Measurements from ENCODE around the gene MAFG.

MAFG gene

GRCh38 chr17:81915331-81915730 is 12.2 kb downstream of the MAFG start:
- no peak for TF ChIP-seq PATZ1 (CRISPR knock-in tag; IDR thresholded peaks at IDR 0.05; ENCODE audit: borderline replicate concordance)
- no peak for TF ChIP-seq ZFP30 (CRISPR knock-in tag; IDR thresholded peaks at IDR 0.05)
- TF ChIP-seq CSRNP3 (CRISPR knock-in tag; IDR thresholded peaks at IDR 0.05) = no peak
- no peak for TF ChIP-seq POU6F1 (CRISPR knock-in tag; IDR thresholded peaks at IDR 0.05; ENCODE audit: borderline replicate concordance, low read depth)
- TF ChIP-seq ESRRG (CRISPR knock-in tag; IDR thresholded peaks at IDR 0.05) = no peak
- TF ChIP-seq BACH2 (CRISPR knock-in tag; IDR thresholded peaks at IDR 0.05; ENCODE audit: borderline replicate concordance) = no peak
- no peak for TF ChIP-seq TSHZ2 (CRISPR knock-in tag; IDR thresholded peaks at IDR 0.05)
- no peak for TF ChIP-seq CREB5 (CRISPR knock-in tag; IDR thresholded peaks at IDR 0.05; ENCODE audit: low read depth)
- no peak for TF ChIP-seq ARNTL (CRISPR knock-in tag; IDR thresholded peaks at IDR 0.05; ENCODE audit: borderline replicate concordance, low read depth)
- no peak for TF ChIP-seq CSDC2 (CRISPR knock-in tag; IDR thresholded peaks at IDR 0.05)
- TF ChIP-seq OSR1 (CRISPR knock-in tag; IDR thresholded peaks at IDR 0.05) = no peak
- TF ChIP-seq ZNF8 (CRISPR knock-in tag; IDR thresholded peaks at IDR 0.05) = no peak
- TF ChIP-seq TOX (CRISPR knock-in tag; IDR thresholded peaks at IDR 0.05; ENCODE audit: borderline replicate concordance) = no peak
- TF ChIP-seq PPARA (CRISPR knock-in tag; IDR thresholded peaks at IDR 0.05; ENCODE audit: borderline replicate concordance) = no peak
- no peak for TF ChIP-seq ZNF70 (CRISPR knock-in tag; IDR thresholded peaks at IDR 0.05)
- no peak for TF ChIP-seq RARB (CRISPR knock-in tag; IDR thresholded peaks at IDR 0.05)
- no peak for TF ChIP-seq ISL1 (CRISPR knock-in tag; IDR thresholded peaks at IDR 0.05)
- no peak for TF ChIP-seq TCF4 (CRISPR knock-in tag; IDR thresholded peaks at IDR 0.05; ENCODE audit: borderline replicate concordance)
- no peak for TF ChIP-seq GLIS3 (CRISPR knock-in tag; IDR thresholded peaks at IDR 0.05)
- ATAC-seq = no peak

- ATAC-seq = no peak
Measured at GRCh38 chr17:81914103-81914850, 13.3 kb downstream of the MAFG start.

More at GRCh38 chr17:81914103-81914850, 13.3 kb downstream of the MAFG start:
- TF ChIP-seq CSDC2 (CRISPR knock-in tag; IDR thresholded peaks at IDR 0.05) (no peak), CREB5 (CRISPR knock-in tag; IDR thresholded peaks at IDR 0.05; ENCODE audit: low read depth) (no peak), GLIS3 (CRISPR knock-in tag; IDR thresholded peaks at IDR 0.05) (no peak), ISL1 (CRISPR knock-in tag; IDR thresholded peaks at IDR 0.05) (no peak), PPARA (CRISPR knock-in tag; IDR thresholded peaks at IDR 0.05; ENCODE audit: borderline replicate concordance) (no peak), ZC3H10 (CRISPR knock-in tag; IDR thresholded peaks at IDR 0.05) (no peak), TCF4 (CRISPR knock-in tag; IDR thresholded peaks at IDR 0.05; ENCODE audit: borderline replicate concordance) (no peak), ZFP30 (CRISPR knock-in tag; IDR thresholded peaks at IDR 0.05) (no peak), POU6F1 (CRISPR knock-in tag; IDR thresholded peaks at IDR 0.05; ENCODE audit: borderline replicate concordance, low read depth) (no peak), PATZ1 (CRISPR knock-in tag; IDR thresholded peaks at IDR 0.05; ENCODE audit: borderline replicate concordance) (no peak), SNAI2 (CRISPR knock-in tag; IDR thresholded peaks at IDR 0.05) (no peak), BACH2 (CRISPR knock-in tag; IDR thresholded peaks at IDR 0.05; ENCODE audit: borderline replicate concordance) (no peak), ZNF565 (CRISPR knock-in tag; conservative IDR thresholded peaks at IDR 0.05; ENCODE audit: low read depth) (no peak), ARNTL (CRISPR knock-in tag; IDR thresholded peaks at IDR 0.05; ENCODE audit: borderline replicate concordance, low read depth) (no peak)
